NOMO-1 treated with DMSO at 0.1 percent for 48 hours (cell line): ENCODE measurements around the gene NAGLU.
A peak's percentile ranks its signal among the peaks of the same experiment; 100 is the strongest.

Source experiments
- DNase-seq: peaks from one replicate; lab custom pipeline; 2025; ENCODE audit not compliant: unreplicated experiment; lab: John Stamatoyannopoulos, UW

The NAGLU gene

GRCh38 chr17:42563143-42563509, 27.1 kb downstream of the NAGLU start:
- DNase-seq: no peak

DNA sequence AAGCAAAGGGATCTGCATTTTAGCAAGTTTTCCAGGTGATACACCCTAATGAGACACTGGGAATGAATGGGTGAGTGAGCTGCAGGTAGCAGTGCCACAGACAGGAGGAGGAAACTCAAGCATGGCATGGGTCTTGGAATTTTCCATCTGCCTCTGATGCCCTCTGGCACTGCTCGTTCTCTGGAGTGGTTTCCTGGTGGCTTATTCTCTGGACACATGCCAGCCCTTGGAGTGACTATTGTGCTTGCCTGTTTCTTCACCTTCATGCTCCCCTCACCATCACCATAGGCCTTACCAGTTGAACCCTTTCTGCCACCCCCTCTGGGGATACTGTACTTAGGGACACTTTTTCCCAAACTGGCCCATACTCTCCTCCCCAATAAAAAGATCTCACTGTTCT, 27.5 kb downstream of the NAGLU start:
- no peak for DNase-seq

- no peak for DNase-seq
These were observed 27.9 kb downstream of the NAGLU start for GRCh38 chr17:42563950-42564349.

DNA sequence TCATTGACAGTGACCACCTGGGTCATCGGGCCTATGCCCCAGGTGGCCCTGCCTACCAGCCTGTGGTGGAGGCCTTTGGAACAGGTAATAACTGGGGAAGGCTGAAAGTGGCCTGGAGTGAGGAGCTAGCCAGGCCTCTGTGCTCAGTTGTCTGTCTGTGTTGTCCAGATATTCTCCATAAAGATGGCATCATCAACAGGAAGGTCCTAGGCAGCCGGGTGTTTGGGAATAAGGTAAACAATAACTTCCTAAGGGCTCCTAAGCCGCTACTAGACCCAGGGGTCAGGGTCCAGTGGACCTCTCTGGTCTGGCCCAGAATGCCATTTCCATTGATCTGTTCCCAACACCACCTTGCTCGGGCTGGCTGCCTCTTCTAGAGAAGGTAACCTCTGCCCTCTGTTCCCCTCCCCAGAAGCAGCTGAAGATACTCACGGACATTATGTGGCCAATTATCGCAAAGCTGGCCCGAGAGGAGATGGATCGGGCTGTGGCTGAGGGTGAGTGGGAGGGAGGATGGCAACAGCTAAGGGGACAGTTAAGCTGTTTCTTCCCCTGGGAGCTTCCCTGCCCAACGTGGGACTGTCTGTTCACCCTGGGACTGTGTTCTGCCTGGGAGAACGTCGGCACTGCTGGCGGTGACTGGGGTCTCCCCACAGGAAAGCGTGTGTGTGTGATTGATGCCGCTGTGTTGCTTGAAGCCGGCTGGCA, 28.9 kb downstream of the NAGLU start:
- DNase-seq: no peak

DNA sequence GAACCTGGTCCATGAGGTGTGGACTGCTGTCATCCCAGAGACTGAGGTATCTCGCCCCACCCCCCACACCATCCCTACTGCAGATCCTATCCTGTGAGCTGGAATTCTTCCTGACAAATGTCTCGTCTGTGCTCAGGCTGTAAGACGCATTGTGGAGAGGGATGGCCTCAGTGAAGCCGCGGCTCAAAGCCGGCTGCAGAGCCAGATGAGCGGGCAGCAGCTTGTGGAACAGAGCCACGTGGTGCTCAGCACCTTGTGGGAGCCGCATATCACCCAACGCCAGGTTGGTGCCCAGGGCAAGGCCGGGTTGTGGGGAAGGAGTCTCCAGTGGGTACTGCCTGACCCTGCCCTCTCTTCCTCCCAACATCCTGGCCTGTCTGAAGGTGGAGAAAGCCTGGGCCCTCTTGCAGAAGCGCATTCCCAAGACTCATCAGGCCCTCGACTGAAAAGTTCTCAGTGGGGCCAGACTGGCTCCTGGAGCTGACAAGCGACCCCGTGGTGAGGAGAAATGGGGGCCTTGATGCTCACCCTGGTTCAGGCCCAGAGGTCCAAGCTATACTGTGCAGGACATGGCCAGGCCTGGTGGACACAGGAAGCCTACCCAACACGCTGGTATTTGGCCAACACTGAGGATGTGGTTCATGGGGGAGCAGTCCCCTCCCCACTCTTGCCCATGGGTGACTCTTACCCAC, 29.6 kb downstream of the NAGLU start:
- no peak for DNase-seq

GRCh38 chr17:42566215-42566882, 30.3 kb downstream of the NAGLU start:
- DNase-seq: no peak

DNA sequence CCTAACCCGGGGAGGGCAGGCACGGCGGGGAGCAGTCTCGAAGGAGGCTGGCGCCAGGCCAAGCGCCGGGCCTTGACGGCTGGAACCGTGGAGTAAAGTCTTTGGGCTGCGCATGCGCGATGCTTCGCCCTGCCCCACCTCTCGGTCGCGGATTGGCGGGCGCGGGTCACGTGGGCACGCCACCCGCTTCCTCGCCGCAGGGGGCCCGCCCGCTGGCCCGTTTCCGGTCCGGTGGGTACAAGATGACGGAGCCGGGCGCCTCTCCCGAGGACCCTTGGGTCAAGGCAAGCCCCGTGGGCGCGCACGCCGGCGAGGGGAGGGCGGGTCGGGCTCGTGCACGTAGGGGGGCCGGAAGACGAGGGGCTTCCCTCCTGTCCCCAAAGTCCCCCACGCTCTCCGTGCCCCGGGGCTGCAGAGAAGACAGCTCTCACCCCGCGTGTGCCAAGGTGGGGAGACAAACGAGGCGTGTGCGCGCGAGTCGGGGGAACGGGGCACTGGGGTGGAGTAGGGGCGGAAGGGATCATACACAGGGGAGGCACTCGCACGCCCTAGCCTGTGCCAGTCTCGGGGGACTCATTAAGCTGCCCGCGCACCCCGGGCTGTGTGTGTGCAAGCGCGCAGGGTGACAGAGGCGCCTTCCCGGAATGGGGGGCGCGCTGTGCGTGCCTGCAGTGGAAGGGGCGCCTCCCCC, 31.0 kb downstream of the NAGLU start, which contains the start of gene MLX:
MLX (plus strand) TSS at position 218 of the 691 bp plus-strand sequence; CDS start at position 243, 25 bp downstream.
- peak; percentile 83 for DNase-seq

GRCh38 chr17:42568341-42569111, 32.5 kb downstream of the NAGLU start:
- DNase-seq: no peak

GRCh38 chr17:42571435-42572225, 35.6 kb downstream of the NAGLU start:
- no peak for DNase-seq

DNA sequence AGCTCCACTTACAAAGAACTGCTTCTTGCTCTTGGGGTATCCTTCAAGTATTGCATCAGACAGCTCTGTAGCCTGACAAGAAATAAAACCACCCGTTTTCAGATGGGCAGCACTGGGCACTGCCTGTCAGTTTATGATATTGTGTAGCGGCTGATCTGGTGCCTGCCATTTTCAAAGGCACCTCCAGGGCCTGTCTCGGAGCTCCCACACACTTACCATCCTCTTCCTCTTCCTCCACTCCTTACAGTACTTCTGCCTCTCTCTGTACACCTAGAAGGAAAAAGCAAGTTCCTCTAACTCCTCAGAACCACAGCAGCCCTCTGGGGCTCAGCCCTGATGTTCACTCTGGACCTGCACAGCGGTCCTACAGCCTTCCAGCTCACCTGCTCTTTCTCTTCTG, 37.1 kb downstream of the NAGLU start:
- no peak for DNase-seq

DNA sequence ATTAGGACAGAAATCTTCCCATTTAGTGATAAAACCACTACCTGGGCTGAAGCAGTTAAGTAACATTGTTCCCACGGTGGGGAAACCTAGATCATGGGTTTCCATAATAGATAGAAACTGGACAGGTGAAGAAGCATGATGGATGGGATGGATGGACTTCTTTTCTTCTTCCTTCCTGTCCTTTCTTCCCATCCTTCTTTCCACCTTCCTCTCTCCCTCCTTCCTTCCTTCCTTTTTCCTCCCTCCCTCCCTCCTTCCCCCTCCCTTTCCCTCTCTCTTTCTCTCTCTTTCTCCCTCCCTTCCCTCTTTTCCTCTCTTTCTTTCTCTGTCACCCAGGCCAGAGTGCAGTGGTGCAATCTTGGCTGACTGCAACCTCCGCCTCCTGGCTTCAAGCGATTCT, 38.4 kb downstream of the NAGLU start:
- no peak for DNase-seq

DNA sequence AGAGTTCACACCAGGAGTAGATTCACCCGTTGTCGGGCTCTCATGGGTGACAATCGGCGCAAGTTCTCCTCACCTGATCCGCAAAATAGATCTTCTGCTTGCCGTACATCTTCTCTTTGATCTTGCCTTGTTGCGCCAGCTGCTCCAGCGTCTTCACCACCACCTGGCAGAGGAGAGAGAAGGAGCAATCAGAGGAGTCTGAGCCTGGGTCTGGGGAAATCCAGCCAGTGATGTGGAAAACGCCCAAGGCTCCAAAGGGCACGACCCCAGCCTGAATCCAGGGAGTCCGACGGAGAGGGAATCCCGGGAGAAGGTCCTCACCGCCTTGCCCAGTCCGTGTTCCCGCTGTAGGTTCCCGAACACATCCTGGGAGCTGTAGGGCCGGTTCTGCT, 41.1 kb downstream of the NAGLU start:
- DNase-seq: peak; percentile 4

DNA sequence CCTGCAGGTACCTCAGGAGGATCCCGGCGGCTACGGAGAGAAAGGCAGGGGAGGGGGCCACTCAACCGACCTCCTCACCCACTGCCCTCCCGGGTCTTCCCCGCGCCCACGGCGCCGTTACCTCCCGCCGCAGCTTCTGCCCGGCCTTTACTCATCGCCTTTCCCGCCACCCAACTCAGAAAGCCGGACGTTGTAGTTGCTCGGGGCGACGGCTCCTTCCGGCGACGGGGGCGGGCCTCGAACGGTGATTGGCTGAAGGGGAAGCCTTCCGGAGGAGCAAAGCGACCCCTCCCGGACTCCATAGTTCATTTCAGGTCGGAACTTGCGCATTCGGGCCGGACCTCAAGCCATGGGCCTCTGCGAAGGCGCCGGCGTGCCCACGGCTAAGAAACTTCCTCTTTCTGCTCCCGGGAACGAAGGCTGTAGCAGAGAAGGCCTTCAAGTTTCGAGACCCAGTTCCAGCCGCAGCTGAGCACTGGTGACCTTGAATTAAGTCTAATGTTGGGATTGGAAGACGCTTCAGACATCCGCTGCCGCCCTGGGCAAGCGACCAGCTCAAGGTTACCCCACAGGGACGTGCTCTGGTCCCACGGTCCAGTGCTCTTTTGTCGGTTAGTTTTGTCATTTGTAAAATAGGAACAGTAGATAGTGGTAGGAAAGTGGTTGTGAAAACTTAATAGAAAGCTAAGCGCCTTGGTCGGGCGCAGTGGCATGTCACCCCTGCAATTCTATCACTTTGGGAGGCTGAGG, 41.7 kb downstream of the NAGLU start, which contains the start of gene PSMC3IP:
PSMC3IP (minus strand) TSS at position 198 of the 750 bp plus-strand sequence; CDS start at position 155, 43 bp downstream.
- peak; percentile 99 for DNase-seq

DNA sequence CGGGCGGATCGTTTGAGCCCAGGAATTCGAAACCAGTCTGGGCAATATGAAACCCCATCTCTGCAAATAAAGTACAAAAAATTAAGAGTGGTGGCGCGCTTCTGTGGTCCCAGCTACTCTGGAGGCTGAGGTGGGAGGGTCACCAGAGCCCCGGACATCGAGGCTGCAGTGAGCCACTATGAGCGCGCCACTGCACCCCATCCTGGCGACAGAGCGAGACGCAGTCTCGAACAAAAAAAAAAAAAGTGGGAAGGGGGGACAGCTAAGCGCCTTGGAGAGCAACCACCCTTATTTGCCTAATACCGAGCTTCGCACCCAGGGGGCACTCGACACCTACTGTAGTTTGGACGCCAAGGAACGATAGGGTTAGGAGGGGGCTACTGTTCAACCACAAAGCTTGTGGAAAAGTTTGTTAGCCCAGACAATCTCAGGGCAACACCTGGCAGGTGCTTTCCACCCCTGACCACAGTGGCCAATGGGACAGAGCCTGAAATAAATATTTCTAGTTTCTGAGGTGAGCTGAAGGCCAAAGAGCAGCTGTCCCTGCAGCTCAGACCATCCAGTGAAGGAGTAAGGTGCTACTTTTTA, 42.3 kb downstream of the NAGLU start:
- peak; percentile 82 for DNase-seq

- DNase-seq: peak; percentile 4
These were observed 43.9 kb downstream of the NAGLU start for GRCh38 chr17:42579794-42580551.

DNA sequence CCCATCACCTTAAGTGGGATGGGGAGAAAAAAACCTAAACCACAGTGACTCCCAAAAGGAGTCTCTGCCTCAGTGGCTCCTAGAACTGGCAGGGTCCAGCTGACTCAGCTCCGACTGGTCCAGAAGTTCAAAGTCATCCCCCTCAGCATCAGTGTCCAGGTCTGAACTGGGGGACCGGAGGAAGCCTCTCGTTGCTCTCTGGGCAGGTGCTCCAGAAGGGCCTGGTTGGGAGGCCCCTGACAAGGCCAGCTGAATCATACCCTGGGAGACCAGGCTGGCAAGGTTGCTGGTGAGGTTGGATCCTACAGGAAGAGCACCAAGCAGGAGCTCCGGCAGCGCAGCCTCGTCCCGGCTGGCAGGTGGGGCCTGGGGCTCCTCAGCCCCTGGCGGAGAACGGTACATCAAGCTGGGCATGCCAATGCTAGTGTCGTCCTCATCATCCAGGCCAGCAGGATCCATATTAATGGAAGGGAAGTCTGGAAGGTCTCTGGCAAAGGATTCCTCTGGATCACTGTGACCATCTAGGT, 45.8 kb downstream of the NAGLU start:
- DNase-seq: no peak

GRCh38 chr17:42584880-42585279, 48.8 kb downstream of the NAGLU start:
- peak; percentile 71 for DNase-seq

GRCh38 chr17:42585353-42585752, 49.3 kb downstream of the NAGLU start:
- DNase-seq: peak; percentile 27
